H1 (cell line): ENCODE measurements around the gene RPS15. TPM values are rescaled to one million over a fixed set of nuclear protein-coding genes. Genes with fewer than 3 reads are reported as not detected.
A peak's percentile ranks its signal among the peaks of the same experiment; 100 is the strongest.

Experiments used
- BRCA1 ChIP-seq: IDR thresholded peaks from 2 replicates; pipeline ENCODE4 v1.6.1; 2012; ENCODE audit warnings: low read depth, low read length, improper control_type of control experiment
- E2F6 ChIP-seq: IDR thresholded peaks from 2 replicates; pipeline ENCODE4 v1.6.1; 2012; ENCODE audit warnings: inconsistent platforms
- EP300 ChIP-seq, 2 experiments: IDR thresholded peaks; 1 replicate in 1 of 2; 2 replicates in 1 of 2; pipeline ENCODE4 v1.6.1; 2011 to 2012; ENCODE audit warnings: low read depth in 2 of 2, low read length in 2 of 2, mild to moderate bottlenecking in 2 of 2, borderline replicate concordance in 1 of 2, inconsistent platforms in 1 of 2, moderate library complexity in 1 of 2
- GTF2F1 ChIP-seq: IDR thresholded peaks from 2 replicates; pipeline ENCODE4 v1.6.1; 2012; ENCODE audit warnings: low read depth, low read length, improper control_type of control experiment, borderline replicate concordance
- HDAC2 ChIP-seq, 2 experiments: fragments of 300-600 bp in 1 of 2; sonication (generic) in 1 of 2; IDR thresholded peaks; 2 replicates each; pipeline ENCODE4 v1.6.1; 2011 to 2012; ENCODE audit warnings: low read depth in 2 of 2, low read length in 2 of 2, mild to moderate bottlenecking in 2 of 2, moderate library complexity in 2 of 2, borderline replicate concordance in 1 of 2, inconsistent platforms in 1 of 2
- KDM1A ChIP-seq: fragments of 200-600, 300-600 bp; sonication (generic); IDR thresholded peaks from 2 replicates; pipeline ENCODE4 v1.7.1; 2016; ENCODE audit warnings: mild to moderate bottlenecking, low read length, borderline replicate concordance
- POLR2A ChIP-seq, 2 experiments: IDR thresholded peaks; 1 replicate in 1 of 2; 2 replicates in 1 of 2; pipeline ENCODE4 v1.6.1; 2011; ENCODE audit warnings: low read depth in 2 of 2, low read length in 2 of 2, mild to moderate bottlenecking in 2 of 2; ENCODE audit errors: control extremely low read depth in 1 of 2
- RAD21 ChIP-seq, 2 experiments: IDR thresholded peaks in 1 of 2; conservative IDR thresholded peaks in 1 of 2; 2 replicates each; pipeline ENCODE4 v1.6.1; 2011; ENCODE audit warnings: low read depth in 2 of 2, low read length in 2 of 2, improper control_type of control experiment in 1 of 2, inconsistent platforms in 1 of 2, mild to moderate bottlenecking in 1 of 2, moderate library complexity in 1 of 2
- RFX5 ChIP-seq: IDR thresholded peaks from 2 replicates; pipeline ENCODE4 v1.6.1; 2011; ENCODE audit warnings: low read depth, low read length, improper control_type of control experiment, borderline replicate concordance
- RXRA ChIP-seq: IDR thresholded peaks from 2 replicates; pipeline ENCODE4 v1.6.1; 2011; ENCODE audit warnings: low read depth, mild to moderate bottlenecking, low read length, moderate library complexity; ENCODE audit not compliant: insufficient read depth
- SIN3A ChIP-seq, 2 experiments: IDR thresholded peaks in 1 of 2; conservative IDR thresholded peaks in 1 of 2; 2 replicates each; pipeline ENCODE4 v1.6.1; 2011 to 2012; ENCODE audit warnings: low read length in 2 of 2, improper control_type of control experiment in 1 of 2, low read depth in 1 of 2, mild to moderate bottlenecking in 1 of 2
- SP1 ChIP-seq: IDR thresholded peaks from 2 replicates; pipeline ENCODE4 v1.6.1; 2011; ENCODE audit warnings: low read depth, low read length
- SRF ChIP-seq: IDR thresholded peaks from 2 replicates; pipeline ENCODE4 v1.6.1; 2011; ENCODE audit warnings: mild to moderate bottlenecking, low read depth, low read length, moderate library complexity
- SUZ12 ChIP-seq: fragments of 200-600 bp; sonication (generic); IDR thresholded peaks from 2 replicates; pipeline ENCODE4 v1.6.1; 2012; ENCODE audit warnings: mild to moderate bottlenecking, inconsistent platforms, low read length, moderate library complexity, mixed read lengths
- USF2 ChIP-seq: IDR thresholded peaks from 2 replicates; pipeline ENCODE4 v1.6.1; 2011; ENCODE audit warnings: low read length, improper control_type of control experiment
- polyA plus RNA-seq, 7 experiments: library from polyadenylated mRNA; depleted of rRNA in 3 of 7; stranded (reverse) in 5 of 7; unstranded in 2 of 7; fragments of >200 nt in 5 of 7; fragments of 200-250 nt in 2 of 7; gene quantifications; 1 replicate in 5 of 7; 2 replicates in 1 of 7; 4 replicates in 1 of 7; pipeline versions ENCODE4 v1.2.1 to v1.2.3, GENCODE V29; 2011 to 2013; ENCODE audit warnings: missing spikeins in 2 of 7, mixed read lengths in 2 of 7
- total RNA-seq: library from RNA; stranded (reverse); fragmentation: NEBNext Ultra II Directional; extraction: Animal tissue kit (Norgen Biotek cat#: 25700); gene quantifications from 2 replicates; pipeline ENCODE4 v1.2.1, GENCODE V29; 2021

The RPS15 gene
- total and polyA plus RNA-seq, 2 of the 8 experiments (the other 6 are each of a cell fraction or from before 2014, with no cell fraction given): 1,562 to 3,890 TPM

GRCh38 chr19:1438035-1438932 lies at the start of gene RPS15 (continued):
- no peak for TF ChIP-seq RFX5
- TF ChIP-seq HDAC2 (IDR thresholded peaks at IDR 0.05; ENCODE audit: borderline replicate concordance in 1 of 2, low read depth in 2 of 2, low read length in 2 of 2): no peak
- peak in 1 of 2 experiments; percentile 79; a peak in 2 of 4 replicates for TF ChIP-seq SIN3A (conservative IDR thresholded peaks at IDR 0.05 in 1 of 2, IDR thresholded peaks at IDR 0.05 in 1 of 2; ENCODE audit: low read depth in 1 of 2, low read length in 2 of 2)
- no peak for TF ChIP-seq RXRA
- no peak for TF ChIP-seq EP300 (IDR thresholded peaks at IDR 0.05; ENCODE audit: borderline replicate concordance in 1 of 2, low read depth in 2 of 2, low read length in 2 of 2)
- TF ChIP-seq E2F6: peak; percentile 19; the same call in 1 of the 2 replicates
- TF ChIP-seq GTF2F1: peak; percentile 84; the same call in 1 of the 2 replicates
- peak; percentile 33 to 52; a peak in 3 of 4 replicates for TF ChIP-seq RAD21 (IDR thresholded peaks at IDR 0.05 in 1 of 2, conservative IDR thresholded peaks at IDR 0.05 in 1 of 2; ENCODE audit: low read depth in 2 of 2, low read length in 2 of 2)
- 0 out of 2 replicates have a peak, but pooled peaks have one; percentile 24 for TF ChIP-seq USF2
- no peak for TF ChIP-seq KDM1A
- peak; percentile 90 for TF ChIP-seq BRCA1
- no peak for TF ChIP-seq SRF
- peak; percentile 97 to 98 for TF ChIP-seq POLR2A (IDR thresholded peaks at IDR 0.05; ENCODE audit: control extremely low read depth in 1 of 2, low read depth in 2 of 2, low read length in 2 of 2)
- TF ChIP-seq SUZ12: no peak
- TF ChIP-seq SP1: peak; percentile 63
